WI38 (cell line): Measurements from ENCODE around the gene SLC39A1.

Source experiments
- H3K4me3 ChIP-seq: 2 replicates; pipeline ENCODE4 v1.5.1; 2011; ENCODE audit warnings: low read depth, mild to moderate bottlenecking, control low read depth, low read length
- TF ChIP-seq, protein P1 (sequence below): IDR thresholded peaks from 2 replicates; pipeline ENCODE4 v1.5.1; 2012; ENCODE audit warnings: low read depth, mild to moderate bottlenecking, control low read depth, low read length

SLC39A1 gene

DNA sequence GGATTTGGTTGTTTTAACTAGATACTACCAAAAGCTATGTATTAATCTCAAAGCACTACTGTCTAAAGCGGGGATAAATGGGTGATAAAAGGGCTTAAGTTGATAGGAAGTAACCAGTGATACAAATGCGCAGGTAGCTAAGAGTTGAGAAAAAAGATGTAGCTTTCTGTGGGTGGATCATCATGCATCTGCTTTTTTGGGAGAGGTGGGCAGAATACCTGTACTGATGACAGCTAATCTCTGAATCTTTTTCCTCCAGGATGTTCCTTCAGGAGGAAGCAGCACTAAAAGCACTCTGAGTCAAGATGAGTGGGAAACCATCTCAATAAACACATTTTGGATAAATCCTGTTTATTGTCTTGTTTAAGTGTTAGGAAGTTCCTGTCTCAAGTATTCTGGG, 28.5 kb upstream of the SLC39A1 start:
- peak overlapping the region; percentile 96 for H3K4me3 ChIP-seq
- TF ChIP-seq, protein P1, sequence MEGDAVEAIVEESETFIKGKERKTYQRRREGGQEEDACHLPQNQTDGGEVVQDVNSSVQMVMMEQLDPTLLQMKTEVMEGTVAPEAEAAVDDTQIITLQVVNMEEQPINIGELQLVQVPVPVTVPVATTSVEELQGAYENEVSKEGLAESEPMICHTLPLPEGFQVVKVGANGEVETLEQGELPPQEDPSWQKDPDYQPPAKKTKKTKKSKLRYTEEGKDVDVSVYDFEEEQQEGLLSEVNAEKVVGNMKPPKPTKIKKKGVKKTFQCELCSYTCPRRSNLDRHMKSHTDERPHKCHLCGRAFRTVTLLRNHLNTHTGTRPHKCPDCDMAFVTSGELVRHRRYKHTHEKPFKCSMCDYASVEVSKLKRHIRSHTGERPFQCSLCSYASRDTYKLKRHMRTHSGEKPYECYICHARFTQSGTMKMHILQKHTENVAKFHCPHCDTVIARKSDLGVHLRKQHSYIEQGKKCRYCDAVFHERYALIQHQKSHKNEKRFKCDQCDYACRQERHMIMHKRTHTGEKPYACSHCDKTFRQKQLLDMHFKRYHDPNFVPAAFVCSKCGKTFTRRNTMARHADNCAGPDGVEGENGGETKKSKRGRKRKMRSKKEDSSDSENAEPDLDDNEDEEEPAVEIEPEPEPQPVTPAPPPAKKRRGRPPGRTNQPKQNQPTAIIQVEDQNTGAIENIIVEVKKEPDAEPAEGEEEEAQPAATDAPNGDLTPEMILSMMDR: no peak

DNA sequence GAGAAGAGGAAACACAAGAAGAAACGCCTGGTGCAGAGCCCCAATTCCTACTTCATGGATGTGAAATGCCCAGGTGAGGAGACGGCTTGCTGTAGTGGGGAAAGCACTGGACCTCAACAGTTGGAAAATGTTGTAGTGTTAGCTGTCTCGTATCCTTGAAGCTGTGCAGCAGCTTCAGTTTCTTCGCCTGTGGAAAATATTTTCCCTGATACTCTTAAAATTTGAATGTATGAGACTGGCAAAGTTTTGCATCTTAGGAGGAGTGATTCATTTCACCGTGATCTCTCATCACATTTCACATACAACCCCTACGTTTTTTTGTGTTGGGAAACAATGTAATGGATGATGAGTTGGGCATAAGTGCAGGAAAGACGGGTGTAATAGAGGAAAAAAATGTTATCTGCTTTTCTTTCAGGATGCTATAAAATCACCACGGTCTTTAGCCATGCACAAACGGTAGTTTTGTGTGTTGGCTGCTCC, 27.9 kb upstream of the SLC39A1 start:
- TF ChIP-seq, protein P1: no peak

DNA sequence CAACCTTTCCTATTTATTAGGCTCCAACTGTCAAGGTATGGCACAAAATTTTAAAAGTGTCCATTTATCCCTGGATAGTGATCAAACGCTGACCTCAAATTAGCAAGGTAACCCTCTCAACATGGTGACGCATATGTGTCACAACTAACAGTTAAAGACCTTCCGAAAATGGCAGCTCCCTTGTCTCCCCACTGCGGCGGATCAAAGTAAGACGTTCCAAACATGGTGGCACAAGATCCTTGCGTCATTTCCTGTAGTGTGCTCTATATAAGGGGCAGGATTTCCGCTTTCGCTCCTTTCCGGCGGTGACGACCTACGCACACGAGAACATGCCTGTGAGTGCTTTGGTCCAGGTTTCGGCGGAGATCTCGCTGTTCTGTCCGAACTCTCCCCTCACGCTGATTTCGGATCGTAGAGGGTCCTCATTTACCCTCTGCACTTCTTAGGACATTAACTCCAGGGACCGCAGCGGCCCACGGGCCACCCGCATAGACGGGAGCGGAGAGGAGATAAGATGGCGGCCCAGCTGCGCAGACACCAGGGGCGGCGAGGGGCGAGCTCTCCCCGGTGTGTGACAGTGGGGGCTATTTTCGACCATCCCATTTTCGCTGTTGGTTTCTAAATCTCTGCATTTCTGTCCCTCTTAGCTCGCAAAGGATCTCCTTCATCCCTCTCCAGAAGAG, 27.3 kb upstream of the SLC39A1 start, which contains the start of gene RPS27:
RPS27 (plus strand) TSS at position 295 of the 683 bp plus-strand sequence; CDS start at position 330, 35 bp downstream.
- TF ChIP-seq, protein P1: no peak
- H3K4me3 ChIP-seq: peak within 1 kb of the TSS; percentile 96

More for the DNA sequence above, 27.9 kb upstream of the SLC39A1 start:
- peak overlapping the region; percentile 96 for H3K4me3 ChIP-seq

DNA sequence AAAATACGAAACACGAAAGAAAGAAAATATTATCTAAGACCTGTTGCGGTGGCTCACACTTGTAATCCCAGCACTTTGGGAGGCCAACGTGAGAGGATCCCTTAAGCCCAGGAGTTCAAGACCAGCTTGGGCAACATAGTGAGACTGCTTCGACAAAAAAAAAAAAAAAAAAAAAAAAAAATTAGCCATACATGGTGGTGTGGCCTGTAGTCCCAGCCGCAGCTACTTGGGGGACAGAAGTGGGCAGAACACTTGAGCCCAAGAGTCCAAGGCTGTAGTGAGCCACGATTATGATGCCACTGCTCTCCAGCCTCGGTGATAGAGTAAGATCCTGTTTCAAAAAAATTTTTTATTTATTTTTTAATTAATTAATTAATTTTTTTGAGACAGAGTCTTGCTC, 24.3 kb upstream of the SLC39A1 start:
- H3K4me3 ChIP-seq: no peak overlapping the region
- TF ChIP-seq, protein P1: no peak

DNA sequence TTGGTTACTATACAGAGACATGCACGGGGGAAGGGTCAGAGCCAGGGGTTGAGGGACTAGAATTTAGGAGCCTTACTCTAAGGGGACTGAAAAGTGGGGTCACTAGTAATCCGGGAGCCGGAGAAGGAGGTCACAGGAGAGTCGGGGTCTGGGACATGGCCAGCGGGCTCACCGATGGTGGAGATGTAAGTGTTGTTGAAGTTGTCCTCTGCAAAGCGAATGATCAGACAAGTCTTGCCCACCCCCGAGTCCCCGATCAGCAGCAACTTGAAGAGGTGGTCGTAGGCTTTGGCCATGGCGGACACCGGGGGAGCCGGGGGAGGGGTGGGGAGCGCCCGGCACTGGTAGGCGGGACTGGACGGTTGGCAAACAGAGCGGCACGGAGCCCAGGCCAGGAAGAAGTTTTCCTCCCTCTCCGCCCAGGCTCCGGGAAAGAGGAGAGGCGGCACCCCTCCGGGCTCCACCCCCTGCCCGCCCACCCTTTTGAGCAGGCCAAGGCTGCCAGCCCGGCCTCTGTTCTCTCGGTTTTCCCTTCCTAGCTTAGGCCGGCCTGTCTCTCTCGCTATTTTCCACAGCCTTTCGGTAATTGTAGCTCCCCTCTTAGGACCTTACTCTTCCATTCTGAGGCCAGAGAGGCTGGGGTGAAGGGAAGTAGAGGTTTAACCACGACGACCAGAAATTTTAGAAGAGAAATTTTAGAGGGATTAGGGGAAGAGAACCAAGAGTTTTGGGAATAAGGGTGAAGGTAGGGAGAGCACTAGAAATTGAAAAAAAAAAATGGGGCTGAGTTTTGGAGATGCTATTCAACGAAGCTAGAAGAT, 22.8 kb upstream of the SLC39A1 start, which contains the start of gene RAB13:
RAB13 (minus strand) TSS at position 399 of the 821 bp plus-strand sequence; CDS start at position 296, 103 bp downstream.
- TF ChIP-seq, protein P1: no peak
- H3K4me3 ChIP-seq: peak within 1 kb of the TSS; percentile 66

DNA sequence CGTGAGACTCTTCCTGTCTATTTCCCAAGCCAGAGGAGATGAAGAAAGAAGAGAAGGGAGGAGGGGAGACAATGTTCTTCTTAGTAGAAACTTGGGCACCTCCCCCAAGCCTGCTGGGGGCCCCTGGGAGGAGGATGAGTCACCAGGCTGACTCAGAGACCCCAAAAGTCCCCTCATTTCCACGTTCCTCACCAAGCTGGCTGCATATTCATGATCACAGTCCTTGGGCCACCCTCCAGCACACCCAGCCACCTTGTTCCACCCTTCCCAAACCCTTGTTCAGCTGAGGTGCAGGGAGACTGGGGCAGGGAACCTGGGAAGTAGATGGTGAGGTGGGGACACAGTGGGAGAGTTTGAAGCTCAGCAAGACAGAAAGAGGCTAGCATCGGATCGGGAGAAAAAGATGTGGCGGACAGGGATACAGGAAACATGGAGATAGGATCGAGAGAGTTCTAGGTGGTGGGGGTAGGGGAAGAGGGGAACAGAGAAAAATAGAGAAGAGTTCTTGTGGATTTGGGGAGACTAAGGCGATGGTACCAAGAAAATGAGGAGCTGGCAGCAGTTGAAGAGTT, 22.1 kb upstream of the SLC39A1 start:
- TF ChIP-seq, protein P1: no peak
- peak overlapping the region; percentile 66 for H3K4me3 ChIP-seq
